HCT116 (cell line): ENCODE data around the gene SSTR3. TPM values are rescaled to one million over a fixed set of nuclear protein-coding genes. Genes with fewer than 3 reads are reported as not detected.

Experiments
- SIN3A ChIP-seq: IDR thresholded peaks from 2 replicates; pipeline ENCODE4 v1.6.1; 2012; ENCODE audit warnings: low read depth
- TCF7L2 ChIP-seq: IDR thresholded peaks from 2 replicates; pipeline ENCODE4 v1.7.0; 2011; ENCODE audit warnings: borderline replicate concordance, inconsistent platforms; ENCODE audit not compliant: insufficient read depth, insufficient read length; ENCODE audit errors: extremely low read depth
- YY1 ChIP-seq: IDR thresholded peaks from 2 replicates; pipeline ENCODE4 v1.6.1; 2011; ENCODE audit warnings: low read length, low read depth, moderate library complexity, mild to moderate bottlenecking; ENCODE audit not compliant: insufficient replicate concordance; ENCODE audit errors: extremely low read depth
- total RNA-seq: library from RNA; stranded (reverse); gene quantifications from one replicate; pipeline ENCODE4 v1.2.1, GENCODE V29; 2021; ENCODE audit not compliant: unreplicated experiment
- TF ChIP-seq, protein P1 (sequence below): IDR thresholded peaks from 2 replicates; pipeline ENCODE4 v1.6.1; 2012; ENCODE audit warnings: low read depth
- TF ChIP-seq, protein P2 (sequence below): IDR thresholded peaks from 2 replicates; pipeline ENCODE4 v1.6.1; 2011; ENCODE audit warnings: mild to moderate bottlenecking, low read length, moderate library complexity; ENCODE audit not compliant: insufficient replicate concordance; ENCODE audit errors: extremely low read depth

The SSTR3 gene
- total RNA-seq, 1 experiment from 2014 or later: not detected

DNA sequence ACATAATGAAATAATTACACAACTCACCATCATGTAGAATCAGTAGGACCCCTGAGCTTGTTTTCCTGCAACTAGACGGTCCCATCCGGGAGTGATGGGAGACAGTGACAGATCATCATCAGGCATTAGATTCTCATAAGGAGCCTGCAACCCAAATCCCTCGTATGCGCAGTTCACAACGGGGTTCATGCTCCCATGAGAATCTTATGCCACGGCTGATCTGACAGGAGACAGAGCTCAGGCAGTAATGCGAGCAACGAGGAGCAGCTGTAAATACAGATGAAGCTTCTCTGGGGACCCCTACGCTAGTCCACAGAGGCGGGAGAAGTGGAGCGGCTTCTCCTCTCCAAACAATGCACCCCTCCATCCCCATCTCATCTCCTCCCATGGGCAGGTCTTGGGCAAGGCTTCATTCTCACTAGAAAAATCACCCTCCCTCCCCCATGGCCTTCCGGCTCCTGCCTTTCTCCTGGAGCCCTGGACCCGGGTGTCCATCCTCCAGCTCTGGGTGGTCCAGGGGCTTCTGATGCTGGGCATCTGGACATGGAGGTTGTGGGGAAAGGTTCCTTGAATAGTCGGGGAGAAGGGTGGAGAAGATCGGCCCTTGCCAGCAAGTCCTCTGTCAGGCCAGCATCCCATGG is 48.0 kb upstream of the SSTR3 start (continued):
- TF ChIP-seq, protein P1, sequence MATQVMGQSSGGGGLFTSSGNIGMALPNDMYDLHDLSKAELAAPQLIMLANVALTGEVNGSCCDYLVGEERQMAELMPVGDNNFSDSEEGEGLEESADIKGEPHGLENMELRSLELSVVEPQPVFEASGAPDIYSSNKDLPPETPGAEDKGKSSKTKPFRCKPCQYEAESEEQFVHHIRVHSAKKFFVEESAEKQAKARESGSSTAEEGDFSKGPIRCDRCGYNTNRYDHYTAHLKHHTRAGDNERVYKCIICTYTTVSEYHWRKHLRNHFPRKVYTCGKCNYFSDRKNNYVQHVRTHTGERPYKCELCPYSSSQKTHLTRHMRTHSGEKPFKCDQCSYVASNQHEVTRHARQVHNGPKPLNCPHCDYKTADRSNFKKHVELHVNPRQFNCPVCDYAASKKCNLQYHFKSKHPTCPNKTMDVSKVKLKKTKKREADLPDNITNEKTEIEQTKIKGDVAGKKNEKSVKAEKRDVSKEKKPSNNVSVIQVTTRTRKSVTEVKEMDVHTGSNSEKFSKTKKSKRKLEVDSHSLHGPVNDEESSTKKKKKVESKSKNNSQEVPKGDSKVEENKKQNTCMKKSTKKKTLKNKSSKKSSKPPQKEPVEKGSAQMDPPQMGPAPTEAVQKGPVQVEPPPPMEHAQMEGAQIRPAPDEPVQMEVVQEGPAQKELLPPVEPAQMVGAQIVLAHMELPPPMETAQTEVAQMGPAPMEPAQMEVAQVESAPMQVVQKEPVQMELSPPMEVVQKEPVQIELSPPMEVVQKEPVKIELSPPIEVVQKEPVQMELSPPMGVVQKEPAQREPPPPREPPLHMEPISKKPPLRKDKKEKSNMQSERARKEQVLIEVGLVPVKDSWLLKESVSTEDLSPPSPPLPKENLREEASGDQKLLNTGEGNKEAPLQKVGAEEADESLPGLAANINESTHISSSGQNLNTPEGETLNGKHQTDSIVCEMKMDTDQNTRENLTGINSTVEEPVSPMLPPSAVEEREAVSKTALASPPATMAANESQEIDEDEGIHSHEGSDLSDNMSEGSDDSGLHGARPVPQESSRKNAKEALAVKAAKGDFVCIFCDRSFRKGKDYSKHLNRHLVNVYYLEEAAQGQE: no peak
- TF ChIP-seq, protein P2, sequence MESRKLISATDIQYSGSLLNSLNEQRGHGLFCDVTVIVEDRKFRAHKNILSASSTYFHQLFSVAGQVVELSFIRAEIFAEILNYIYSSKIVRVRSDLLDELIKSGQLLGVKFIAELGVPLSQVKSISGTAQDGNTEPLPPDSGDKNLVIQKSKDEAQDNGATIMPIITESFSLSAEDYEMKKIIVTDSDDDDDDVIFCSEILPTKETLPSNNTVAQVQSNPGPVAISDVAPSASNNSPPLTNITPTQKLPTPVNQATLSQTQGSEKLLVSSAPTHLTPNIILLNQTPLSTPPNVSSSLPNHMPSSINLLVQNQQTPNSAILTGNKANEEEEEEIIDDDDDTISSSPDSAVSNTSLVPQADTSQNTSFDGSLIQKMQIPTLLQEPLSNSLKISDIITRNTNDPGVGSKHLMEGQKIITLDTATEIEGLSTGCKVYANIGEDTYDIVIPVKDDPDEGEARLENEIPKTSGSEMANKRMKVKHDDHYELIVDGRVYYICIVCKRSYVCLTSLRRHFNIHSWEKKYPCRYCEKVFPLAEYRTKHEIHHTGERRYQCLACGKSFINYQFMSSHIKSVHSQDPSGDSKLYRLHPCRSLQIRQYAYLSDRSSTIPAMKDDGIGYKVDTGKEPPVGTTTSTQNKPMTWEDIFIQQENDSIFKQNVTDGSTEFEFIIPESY: no peak
- TF ChIP-seq TCF7L2 (no peak), SIN3A (no peak), YY1 (no peak)
